BE2C (cell line): ENCODE results near the gene HOMER2.

Experiments used
- DNase-seq: peaks from one replicate; pipeline ENCODE4 v3.0.0-alpha.2; 2020
- H3K27me3 ChIP-seq: fragments of 250-450 bp; sonication (Bioruptor Pico); 2 replicates; pipeline ENCODE4 v1.5.1; 2020; ENCODE audit warnings: mild to moderate bottlenecking
- H3K36me3 ChIP-seq: fragments of 250-450 bp; sonication (Bioruptor Pico); 2 replicates; pipeline ENCODE4 v1.5.1; 2020; ENCODE audit warnings: mild to moderate bottlenecking
- H3K4me1 ChIP-seq: fragments of 250-450 bp; sonication (Bioruptor Pico); 2 replicates; pipeline ENCODE4 v1.5.1; 2020
- H3K4me3 ChIP-seq: 2 replicates; pipeline ENCODE4 v1.5.1; 2011; ENCODE audit warnings: low read depth, low read length
- H3K9me3 ChIP-seq: fragments of 250-450 bp; sonication (Bioruptor Pico); 2 replicates; pipeline ENCODE4 v1.5.1; 2020
- TF ChIP-seq, protein P1 (sequence below): IDR thresholded peaks from 2 replicates; pipeline ENCODE4 v1.5.1; 2012; ENCODE audit warnings: mild to moderate bottlenecking, low read depth, low read length

The HOMER2 gene

DNA sequence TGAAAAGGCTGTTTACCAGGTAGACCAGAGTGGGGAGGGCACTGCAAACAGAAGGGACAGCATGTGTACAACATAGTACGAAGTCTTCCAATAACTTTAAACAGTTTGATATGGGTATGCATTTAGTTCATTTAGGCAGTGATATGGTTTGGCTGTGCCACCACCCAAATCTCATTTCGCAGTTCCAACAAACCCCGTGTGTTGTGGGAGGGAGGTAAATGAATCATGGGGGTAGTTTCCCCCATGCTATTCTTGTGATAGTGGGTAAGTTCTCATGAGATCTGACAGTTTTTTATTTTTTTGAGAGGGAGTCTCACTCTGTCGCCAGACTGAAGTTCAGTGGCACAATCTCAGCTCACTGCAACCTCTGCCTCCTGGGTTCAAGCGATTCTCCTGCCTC lies 25.9 kb upstream of the HOMER2 start:
- Histone ChIP-seq H3K4me3 (no peak overlapping the region), H3K4me1 (no peaks in the 10 kb centered on the region), H3K9me3 (no peaks in the 10 kb centered on the region), H3K27me3 (no peaks in the 10 kb centered on the region), H3K36me3 (no peaks in the 10 kb centered on the region)
- TF ChIP-seq, protein P1, sequence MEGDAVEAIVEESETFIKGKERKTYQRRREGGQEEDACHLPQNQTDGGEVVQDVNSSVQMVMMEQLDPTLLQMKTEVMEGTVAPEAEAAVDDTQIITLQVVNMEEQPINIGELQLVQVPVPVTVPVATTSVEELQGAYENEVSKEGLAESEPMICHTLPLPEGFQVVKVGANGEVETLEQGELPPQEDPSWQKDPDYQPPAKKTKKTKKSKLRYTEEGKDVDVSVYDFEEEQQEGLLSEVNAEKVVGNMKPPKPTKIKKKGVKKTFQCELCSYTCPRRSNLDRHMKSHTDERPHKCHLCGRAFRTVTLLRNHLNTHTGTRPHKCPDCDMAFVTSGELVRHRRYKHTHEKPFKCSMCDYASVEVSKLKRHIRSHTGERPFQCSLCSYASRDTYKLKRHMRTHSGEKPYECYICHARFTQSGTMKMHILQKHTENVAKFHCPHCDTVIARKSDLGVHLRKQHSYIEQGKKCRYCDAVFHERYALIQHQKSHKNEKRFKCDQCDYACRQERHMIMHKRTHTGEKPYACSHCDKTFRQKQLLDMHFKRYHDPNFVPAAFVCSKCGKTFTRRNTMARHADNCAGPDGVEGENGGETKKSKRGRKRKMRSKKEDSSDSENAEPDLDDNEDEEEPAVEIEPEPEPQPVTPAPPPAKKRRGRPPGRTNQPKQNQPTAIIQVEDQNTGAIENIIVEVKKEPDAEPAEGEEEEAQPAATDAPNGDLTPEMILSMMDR = no peak
- DNase-seq = no peak

DNA sequence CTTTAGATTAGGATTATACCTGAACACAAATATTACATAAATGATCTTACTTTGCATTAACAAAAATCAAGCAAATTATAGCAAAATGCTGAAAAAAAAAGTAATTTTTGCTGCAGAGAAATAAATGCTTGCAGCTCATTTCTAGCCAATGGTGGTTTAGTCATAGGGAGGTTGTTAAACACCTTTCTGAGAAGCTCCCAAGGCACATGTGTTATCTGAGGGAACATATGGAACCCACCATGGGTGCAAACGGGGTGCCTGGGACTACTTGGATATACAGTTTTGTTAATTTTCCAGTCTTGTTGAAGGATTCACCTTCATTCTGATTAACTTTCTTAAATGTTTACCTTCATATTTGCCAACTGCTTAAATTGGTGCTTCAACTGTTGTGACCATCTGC lies 24.6 kb upstream of the HOMER2 start:
- TF ChIP-seq, protein P1 = no peak
- Histone ChIP-seq H3K36me3 (no peaks in the 10 kb centered on the region), H3K4me1 (no peaks in the 10 kb centered on the region), H3K27me3 (no peaks in the 10 kb centered on the region), H3K9me3 (no peaks in the 10 kb centered on the region), H3K4me3 (no peak overlapping the region)
- no peak for DNase-seq

DNA sequence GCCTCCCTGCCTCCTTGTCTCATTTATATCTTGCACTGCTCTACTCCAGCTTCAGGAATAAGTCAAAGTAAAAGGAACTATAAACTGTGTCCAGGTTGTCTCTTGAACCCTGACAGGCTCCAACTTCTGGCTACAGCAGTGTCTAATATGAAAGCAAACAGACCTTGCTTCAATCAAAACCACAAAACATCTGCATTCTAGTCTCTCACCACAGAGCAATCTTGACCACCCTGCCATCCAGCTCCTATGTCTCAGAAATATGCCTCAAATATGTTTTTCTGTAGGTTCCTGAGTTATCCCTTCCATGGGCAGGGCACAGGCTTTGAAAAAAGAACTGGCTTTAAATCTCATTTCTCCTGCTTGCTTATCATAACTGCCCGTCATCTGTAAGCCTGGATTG lies 20.5 kb upstream of the HOMER2 start:
- no peak for DNase-seq
- no peak overlapping the region for H3K4me3 ChIP-seq
- no peaks in the 10 kb centered on the region for H3K27me3 ChIP-seq
- H3K36me3 ChIP-seq = no peaks in the 10 kb centered on the region
- no peaks in the 10 kb centered on the region for H3K9me3 ChIP-seq
- H3K4me1 ChIP-seq = peaks cover 17% of the 10 kb centered on the region
- TF ChIP-seq, protein P1 = no peak

DNA sequence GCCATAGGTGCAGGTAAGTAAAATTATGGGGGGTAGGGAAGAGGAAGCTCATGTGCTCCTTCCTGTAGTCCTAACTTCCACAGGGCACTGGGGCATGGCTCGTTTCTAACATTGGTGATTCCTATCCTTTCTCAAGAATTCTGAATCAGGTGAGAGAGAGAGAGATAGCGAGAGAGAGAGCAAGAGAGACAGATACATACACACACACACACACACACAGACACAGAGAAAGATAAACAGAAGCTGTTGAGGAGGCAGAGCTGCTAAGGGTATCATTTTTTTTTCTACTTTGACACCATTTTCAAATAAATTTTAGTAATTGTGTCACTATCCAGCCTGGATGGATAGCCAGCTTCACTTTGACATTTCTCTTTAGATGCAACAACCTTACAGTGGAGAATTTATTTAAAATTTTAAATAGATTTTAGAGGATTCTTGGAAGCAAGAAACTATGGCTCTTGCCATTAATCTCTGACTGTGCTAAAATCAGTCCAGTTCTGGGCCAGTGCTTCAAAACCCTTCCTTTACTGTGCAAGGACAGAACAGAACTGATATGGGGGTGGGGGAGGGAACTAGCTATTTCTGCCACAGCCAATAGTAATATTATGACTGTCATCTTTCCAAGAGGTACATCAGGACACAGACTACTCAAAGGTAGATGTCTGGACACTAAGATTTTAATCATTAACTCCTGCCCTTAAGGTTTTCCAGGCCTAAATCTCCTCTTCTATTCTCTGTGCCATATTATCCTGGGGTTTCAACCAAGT lies 18.9 kb upstream of the HOMER2 start:
- TF ChIP-seq, protein P1 = no peak

DNA sequence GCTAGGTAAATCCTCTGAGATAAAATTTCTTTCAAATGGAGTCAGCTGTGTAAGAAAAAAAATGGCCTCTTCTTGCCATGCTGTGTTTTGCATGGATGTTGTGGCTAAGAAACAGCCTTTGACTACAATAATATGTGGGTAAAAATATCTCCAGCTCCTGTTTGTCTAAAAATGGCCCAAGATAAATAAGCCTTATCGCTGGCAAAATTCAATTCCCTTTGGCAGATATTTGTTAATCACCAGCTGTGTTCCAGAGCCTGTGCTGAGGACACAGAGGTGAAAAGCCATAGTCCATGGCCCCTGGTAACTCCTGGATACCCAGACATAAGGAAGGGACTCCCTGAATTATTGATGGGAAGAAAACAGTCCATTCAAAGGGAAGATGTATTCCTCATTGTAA lies 18.2 kb upstream of the HOMER2 start:
- Histone ChIP-seq H3K4me3 (no peak overlapping the region), H3K36me3 (no peaks in the 10 kb centered on the region), H3K9me3 (no peaks in the 10 kb centered on the region), H3K27me3 (no peaks in the 10 kb centered on the region), H3K4me1 (peaks cover 17% of the 10 kb centered on the region)
- DNase-seq = no peak
- TF ChIP-seq, protein P1 = no peak

More for the DNA sequence above, 18.9 kb upstream of the HOMER2 start:
- Histone ChIP-seq H3K36me3 (no peaks in the 10 kb centered on the region), H3K27me3 (no peaks in the 10 kb centered on the region), H3K4me1 (peaks cover 17% of the 10 kb centered on the region), H3K4me3 (no peak overlapping the region), H3K9me3 (no peaks in the 10 kb centered on the region)
- no peak for DNase-seq

DNA sequence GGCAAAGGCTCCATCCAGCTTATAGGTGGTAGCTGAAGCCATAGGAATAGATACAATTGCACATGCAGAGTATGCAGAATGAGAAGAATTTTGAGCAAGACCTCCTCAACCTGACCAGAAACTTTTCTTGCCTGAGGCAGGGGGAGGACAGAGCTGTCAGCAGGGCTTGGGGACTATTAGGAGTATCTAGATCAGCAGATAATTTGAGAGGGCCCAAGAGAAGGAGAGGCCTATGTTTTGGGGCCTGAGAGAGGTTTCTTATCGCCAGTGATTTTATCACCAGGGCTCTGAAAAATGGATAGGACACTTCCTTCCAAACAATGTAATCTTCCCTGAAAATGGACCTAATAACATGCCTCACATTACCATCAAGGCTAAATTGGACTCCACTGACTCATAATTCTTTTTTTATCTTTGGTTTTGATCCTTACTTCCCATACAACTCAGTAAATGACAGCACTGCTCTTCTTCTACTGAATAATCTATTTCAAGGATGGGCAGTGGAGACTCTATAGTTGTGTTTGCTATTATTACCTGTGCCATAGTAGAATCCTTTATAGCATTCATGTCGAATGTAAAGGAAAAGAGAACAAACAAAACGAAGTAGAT lies 17.7 kb upstream of the HOMER2 start:
- TF ChIP-seq, protein P1 = no peak
- DNase-seq = peak; percentile 17
- no peaks in the 10 kb centered on the region for H3K27me3 ChIP-seq
- no peak overlapping the region for H3K4me3 ChIP-seq
- H3K9me3 ChIP-seq = no peaks in the 10 kb centered on the region
- H3K36me3 ChIP-seq = no peaks in the 10 kb centered on the region
- peaks cover 17% of the 10 kb centered on the region for H3K4me1 ChIP-seq
